SK-N-MC (cell line): ENCODE data around the gene PPM1M.

Experiments
- EZH2 ChIP-seq: fragments of 200-600 bp; sonication (generic); IDR thresholded peaks from one replicate; pipeline ENCODE4 v1.6.1; 2017; ENCODE audit warnings: antibody characterized with exemption
- POLR2AphosphoS5 ChIP-seq: IDR thresholded peaks from 2 replicates; pipeline ENCODE4 v1.6.1; 2012; ENCODE audit warnings: mild to moderate bottlenecking, low read depth, low read length, borderline replicate concordance

- no peak for TF ChIP-seq EZH2
- TF ChIP-seq POLR2AphosphoS5: no peak
These were observed 27.3 kb downstream of the PPM1M start for GRCh38 chr3:52272831-52273230.
